GM19099 (cell line): ENCODE measurements around the gene DPYD.

Experiments
- POLR2A ChIP-seq: IDR thresholded peaks from 3 replicates; pipeline ENCODE4 v1.6.1; 2011; ENCODE audit warnings: low read depth; ENCODE audit not compliant: insufficient read length; ENCODE audit errors: extremely low read depth

The DPYD gene

GRCh38 chr1:97041026-97041425 lies 879.8 kb downstream of the DPYD start:
- no peak for TF ChIP-seq POLR2A

GRCh38 chr1:97038410-97038809 lies 882.4 kb downstream of the DPYD start:
- no peak for TF ChIP-seq POLR2A

GRCh38 chr1:97034651-97035050 lies 886.2 kb downstream of the DPYD start:
- TF ChIP-seq POLR2A, result no peak

- TF ChIP-seq POLR2A, result no peak
These were observed 886.9 kb downstream of the DPYD start for GRCh38 chr1:97033949-97034348.
